Uterus (tissue), 2 donors: ENCODE data around the gene USP16.

Experiments
- CTCF ChIP-seq, 4 experiments: fragments of 200-600 bp in 2 of 4; fragments of 450-650 bp in 2 of 4; sonication (generic) in 2 of 4; IDR thresholded peaks; one replicate each; pipeline ENCODE4 v1.5.1; 2016 to 2019; ENCODE audit warnings: antibody characterized with exemption in 4 of 4, mild to moderate bottlenecking in 2 of 4, moderate library complexity in 1 of 4
- POLR2A ChIP-seq, 2 donors: fragments of 450-650 bp; IDR thresholded peaks; one replicate each; pipeline ENCODE4 v1.6.1; 2016; ENCODE audit warnings: antibody characterized with exemption in 2 of 2, mild to moderate bottlenecking in 1 of 2, moderate library complexity in 1 of 2

GRCh38 chr21:29024474-29025327 is at the start of gene USP16:
- TF ChIP-seq CTCF (IDR thresholded peaks at IDR 0.05) (peak in 1 of 4 experiments; percentile 38), POLR2A (IDR thresholded peaks at IDR 0.05) (peak in 1 of 2 donors; percentile 43)
